ENCODE results near the gene SPAG17.

- TF ChIP-seq CTCF (IDR thresholded peaks at IDR 0.05; ENCODE audit: low read depth, low read length, poor library complexity, severe bottlenecking) (no peak), EZH2phosphoT487 (IDR thresholded peaks at IDR 0.05; ENCODE audit: borderline replicate concordance, low read length) (no peak)
Measured at GRCh38 chr1:117919376-117919775, 265.7 kb downstream of the SPAG17 start.

Measured in DOHH2 (cell line).